ENCODE results near the gene TMEM217. TPM values are rescaled to one million over a fixed set of nuclear protein-coding genes. Genes with fewer than 3 reads are reported as not detected.
A peak's percentile ranks its signal among the peaks of the same experiment; 100 is the strongest.
"Not testable (repeated sequence)": the region's sequence is repeated elsewhere in the genome, so short reads cannot be mapped to it uniquely, and the experiment has no call there.

Gene TMEM217
- total RNA-seq, 5 donors from 2014 or later (not counting 1 experiment from before 2014, with no cell fraction given), result 0.22 to 1.3 (median 0.49) TPM

- ATAC-seq (replicated peaks in 1 of 4) (no peak), DNase-seq (no peak)
- no CpG with 5 or more reads among the region's 1 CpG for WGBS (ENCODE audit: insufficient coverage)
- Histone ChIP-seq H3K4me1 (ENCODE audit: control insufficient read depth in 1 of 2, extremely low read depth in 1 of 2, insufficient read depth in 2 of 2, low read length in 2 of 2) (peaks cover 17 to 51% of the 10 kb centered on the region in 2 experiments), H3K9me3 (no peaks in the 10 kb centered on the region), H3K27ac (ENCODE audit: low read length) (no peak overlapping the region), H3K27me3 (replicated peaks in 1 of 2; ENCODE audit: control insufficient read depth in 2 of 2, extremely low read depth in 1 of 2, insufficient read depth in 2 of 2, low read length in 1 of 2) (no peaks in the 10 kb centered on the region), H3K4me3 (ENCODE audit: control insufficient read depth in 1 of 2, extremely low read depth in 1 of 2, low read length in 1 of 2) (no peak overlapping the region), H3K36me3 (ENCODE audit: control insufficient read depth in 2 of 2, extremely low read depth in 1 of 2, insufficient read depth in 1 of 2, low read length in 1 of 2) (no peaks in the 10 kb centered on the region)
- ChIA-PET POLR2A (interaction anchor here in 1 of 2 donors (0.6 to 0.7 kb wide), 2 partner anchors 9 to 126 kb away, joined by 3 to 8 read pairs; no protein-coding TSS in a partner anchor), CTCF (interaction anchor here (0.6 to 1.8 kb wide), 8 partner anchors 14 to 724 kb away, joined by 3 to 6 read pairs (median 3); no protein-coding TSS in a partner anchor)
- H3K36me3 Mint-ChIP-seq, result peaks cover 8% of the 10 kb centered on the region
- peaks cover 0 to 6% (median 0%) of the 10 kb centered on the region in 3 donors for H3K9me3 Mint-ChIP-seq
- no peaks in the 10 kb centered on the region for H3K27me3 Mint-ChIP-seq
- peak overlapping the region in 1 of 3 donors; percentile 35 for H3K4me3 Mint-ChIP-seq
- peaks cover 54 to 77% (median 69%) of the 10 kb centered on the region in 3 donors for H3K4me1 Mint-ChIP-seq
- peak overlapping the region; percentile 66 to 73 for H3K27ac Mint-ChIP-seq
Observed at GRCh38 chr6:37190159-37190535, 67.8 kb downstream of the TMEM217 start.

- no peak for DNase-seq
- H3K4me3 ChIP-seq (ENCODE audit: control insufficient read depth in 1 of 2, extremely low read depth in 1 of 2, low read length in 1 of 2), result no peak overlapping the region
- H3K4me1 Mint-ChIP-seq, result peaks cover 50 to 72% (median 70%) of the 10 kb centered on the region in 3 donors
- no peak overlapping the region for H3K27ac Mint-ChIP-seq
- 80% methylated on average over 1 of the region's 2 CpGs for WGBS (ENCODE audit: insufficient coverage)
- H3K27me3 Mint-ChIP-seq, result no peaks in the 10 kb centered on the region
- no peak overlapping the region for H3K4me3 Mint-ChIP-seq
- H3K27ac ChIP-seq (ENCODE audit: low read length), result no peak overlapping the region
- peaks cover 8% of the 10 kb centered on the region for H3K36me3 Mint-ChIP-seq
- H3K36me3 ChIP-seq (ENCODE audit: control insufficient read depth in 2 of 2, extremely low read depth in 1 of 2, insufficient read depth in 1 of 2, low read length in 1 of 2), result no peaks in the 10 kb centered on the region
- H3K9me3 Mint-ChIP-seq, result peaks cover 0 to 6% (median 0%) of the 10 kb centered on the region in 3 donors
- CTCF ChIA-PET, result interaction anchor here (0.5 to 1.8 kb wide), 5 partner anchors 16 to 167 kb away, joined by 3 to 9 read pairs (median 6); no protein-coding TSS in a partner anchor
- no peak for ATAC-seq (replicated peaks in 1 of 4)
- H3K4me1 ChIP-seq (ENCODE audit: control insufficient read depth in 1 of 2, extremely low read depth in 1 of 2, insufficient read depth in 2 of 2, low read length in 2 of 2), result peaks cover 17 to 62% of the 10 kb centered on the region in 2 experiments
- H3K27me3 ChIP-seq (replicated peaks in 1 of 2; ENCODE audit: control insufficient read depth in 2 of 2, extremely low read depth in 1 of 2, insufficient read depth in 2 of 2, low read length in 1 of 2), result no peaks in the 10 kb centered on the region
- H3K9me3 ChIP-seq, result no peaks in the 10 kb centered on the region
- POLR2A ChIA-PET, result interaction anchor here (0.6 to 0.7 kb wide), 4 partner anchors 28 to 315 kb away, joined by 3 to 4 read pairs (median 4); no protein-coding TSS in a partner anchor
Observed at GRCh38 chr6:37188962-37189510, 68.9 kb downstream of the TMEM217 start.

- 49% methylated on average over 2 of the region's 7 CpGs for WGBS (ENCODE audit: insufficient coverage)
- Mint-ChIP-seq H3K4me3 (peak overlapping the region; percentile 17 to 69 (median 41)), H3K27me3 (no peaks in the 10 kb centered on the region), H3K9me3 (peaks cover 0 to 6% (median 0%) of the 10 kb centered on the region in 3 donors), H3K27ac (peak overlapping the region; percentile 92 to 96), H3K4me1 (peaks cover 58 to 73% (median 71%) of the 10 kb centered on the region in 3 donors), H3K36me3 (peaks cover 8% of the 10 kb centered on the region)
- Histone ChIP-seq H3K36me3 (ENCODE audit: control insufficient read depth in 2 of 2, extremely low read depth in 1 of 2, insufficient read depth in 1 of 2, low read length in 1 of 2) (no peaks in the 10 kb centered on the region), H3K9me3 (no peaks in the 10 kb centered on the region), H3K27me3 (replicated peaks in 1 of 2; ENCODE audit: control insufficient read depth in 2 of 2, extremely low read depth in 1 of 2, insufficient read depth in 2 of 2, low read length in 1 of 2) (no peaks in the 10 kb centered on the region), H3K4me1 (ENCODE audit: control insufficient read depth in 1 of 2, extremely low read depth in 1 of 2, insufficient read depth in 2 of 2, low read length in 2 of 2) (peaks cover 22 to 77% of the 10 kb centered on the region in 2 experiments), H3K27ac (ENCODE audit: low read length) (peak overlapping the region; percentile 62), H3K4me3 (ENCODE audit: control insufficient read depth in 1 of 2, extremely low read depth in 1 of 2, low read length in 1 of 2) (no peak overlapping the region)
- POLR2A ChIA-PET, result interaction anchor here in 1 of 2 donors (0.5 kb wide), 1 partner anchor 31 kb away, joined by 4 read pairs; no protein-coding TSS in a partner anchor
- CTCF ChIA-PET, result interaction anchor here (0.6 to 2.0 kb wide), 10 partner anchors 10 to 843 kb away, joined by 3 to 7 read pairs (median 4); no protein-coding TSS in a partner anchor
- DNase-seq (peak in 1 of 35 experiments; percentile 21), ATAC-seq (replicated peaks in 1 of 4) (peak in 1 of 4 experiments; percentile 22)
Observed at GRCh38 chr6:37187321-37188022, 70.5 kb downstream of the TMEM217 start.

GRCh38 chr6:37185949-37186720 lies 71.8 kb downstream of the TMEM217 start:
- peaks cover 21 to 80% of the 10 kb centered on the region in 2 experiments for H3K4me1 ChIP-seq (ENCODE audit: control insufficient read depth in 1 of 2, extremely low read depth in 1 of 2, insufficient read depth in 2 of 2, low read length in 2 of 2)
- H3K36me3 Mint-ChIP-seq; DNase-seq; H3K27ac ChIP-seq (ENCODE audit: low read length); H3K9me3 Mint-ChIP-seq; H3K27me3 ChIP-seq (replicated peaks in 1 of 2; ENCODE audit: control insufficient read depth in 2 of 2, extremely low read depth in 1 of 2, insufficient read depth in 2 of 2, low read length in 1 of 2); H3K36me3 ChIP-seq (ENCODE audit: control insufficient read depth in 2 of 2, extremely low read depth in 1 of 2, insufficient read depth in 1 of 2, low read length in 1 of 2); H3K4me3 ChIP-seq (ENCODE audit: control insufficient read depth in 1 of 2, extremely low read depth in 1 of 2, low read length in 1 of 2); H3K27me3 Mint-ChIP-seq; H3K9me3 ChIP-seq; ATAC-seq (replicated peaks in 1 of 4): not testable (repeated sequence)
- 96% methylated on average over 3 of the region's 6 CpGs for WGBS (ENCODE audit: insufficient coverage)
- ChIA-PET CTCF (interaction anchor here (0.6 to 2.0 kb wide), 9 partner anchors 9 to 168 kb away, joined by 3 to 5 read pairs (median 3); no protein-coding TSS in a partner anchor), POLR2A (interaction anchor here in 1 of 2 donors (0.5 to 0.7 kb wide), 2 partner anchors 9 to 163 kb away, joined by 3 to 5 read pairs; no protein-coding TSS in a partner anchor)
- Mint-ChIP-seq H3K4me3 (peak overlapping the region in 1 of 3 donors; percentile 69), H3K27ac (peak overlapping the region; percentile 57 to 96), H3K4me1 (peaks cover 58 to 76% (median 74%) of the 10 kb centered on the region in 3 donors)

- H3K27me3 ChIP-seq (replicated peaks in 1 of 2; ENCODE audit: control insufficient read depth in 2 of 2, extremely low read depth in 1 of 2, insufficient read depth in 2 of 2, low read length in 1 of 2), result no peaks in the 10 kb centered on the region
- ATAC-seq (replicated peaks in 1 of 4), result peak; percentile 96 to 97 (median 97)
- no peaks in the 10 kb centered on the region for H3K9me3 ChIP-seq
- H3K4me1 ChIP-seq (ENCODE audit: control insufficient read depth in 1 of 2, extremely low read depth in 1 of 2, insufficient read depth in 2 of 2, low read length in 2 of 2), result peaks cover 17 to 74% of the 10 kb centered on the region in 2 experiments
- H3K4me3 Mint-ChIP-seq, result peak overlapping the region in 2 of 3 donors; percentile 54 to 68
- H3K4me1 Mint-ChIP-seq, result peaks cover 54 to 75% (median 63%) of the 10 kb centered on the region in 3 donors
- H3K9me3 Mint-ChIP-seq, result peaks cover 0 to 6% (median 0%) of the 10 kb centered on the region in 3 donors
- POLR2A ChIA-PET, result interaction anchor here in 1 of 2 donors (1.6 kb wide), 1 partner anchor 27 kb away, joined by 4 read pairs; no protein-coding TSS in a partner anchor
- CTCF ChIA-PET, result interaction anchor here in 1 of 2 donors (0.7 to 3.3 kb wide), 3 partner anchors 11 to 165 kb away, joined by 3 to 16 read pairs (median 9); no protein-coding TSS in a partner anchor
- H3K36me3 ChIP-seq (ENCODE audit: control insufficient read depth in 2 of 2, extremely low read depth in 1 of 2, insufficient read depth in 1 of 2, low read length in 1 of 2), result no peaks in the 10 kb centered on the region
- H3K27ac ChIP-seq (ENCODE audit: low read length), result peak overlapping the region; percentile 87
- H3K27ac Mint-ChIP-seq, result peak overlapping the region; percentile 97 to 99
- H3K36me3 Mint-ChIP-seq, result peaks cover 8% of the 10 kb centered on the region
- 82% methylated on average over 6 of the region's 8 CpGs for WGBS (ENCODE audit: insufficient coverage)
- H3K4me3 ChIP-seq (ENCODE audit: control insufficient read depth in 1 of 2, extremely low read depth in 1 of 2, low read length in 1 of 2), result no peak overlapping the region
- DNase-seq, result peak; percentile 36 to 83 (median 67)
- H3K27me3 Mint-ChIP-seq, result no peaks in the 10 kb centered on the region
Observed at GRCh38 chr6:37182736-37183590, 75.0 kb downstream of the TMEM217 start.

All from T-cell (primary cell).